ENCODE results near the gene RYR3.

Gene RYR3

DNA sequence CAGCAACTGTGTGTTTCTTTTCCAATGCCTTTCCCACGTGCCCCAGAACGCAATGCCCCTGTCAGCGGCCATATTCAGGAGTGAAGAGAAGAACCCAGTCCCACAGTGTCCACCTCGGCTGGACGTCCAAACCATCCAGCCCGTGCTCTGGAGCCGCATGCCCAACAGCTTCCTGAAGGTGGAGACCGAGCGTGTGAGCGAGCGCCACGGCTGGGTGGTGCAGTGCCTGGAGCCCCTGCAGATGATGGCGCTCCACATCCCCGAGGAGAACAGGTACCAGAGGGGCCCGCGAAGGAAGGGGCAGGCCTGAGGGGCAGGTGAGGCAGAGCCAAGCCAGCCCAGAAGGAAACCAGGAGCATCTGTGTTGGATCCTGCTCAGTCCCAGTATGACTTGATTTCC lies 349.4 kb downstream of the RYR3 start:
- H3K9ac ChIP-seq (ENCODE audit: low read length in 2 of 2) = no peak overlapping the region
- H3K27ac ChIP-seq (ENCODE audit: low read length) = no peak overlapping the region
- no peaks in the 10 kb centered on the region for H3K4me1 ChIP-seq (ENCODE audit: control insufficient read depth, insufficient read depth, low read length)
- no peaks in the 10 kb centered on the region for H3K9me3 ChIP-seq (ENCODE audit: control insufficient read depth in 2 of 2, low read length in 2 of 2)
- H3K4me3 ChIP-seq (ENCODE audit: low read length in 2 of 2) = no peak overlapping the region
- peaks cover 15 to 16% of the 10 kb centered on the region in 2 donors for H3K36me3 ChIP-seq (ENCODE audit: control insufficient read depth in 2 of 2, insufficient read depth in 2 of 2, low read length in 2 of 2)
- no peaks in the 10 kb centered on the region for H3K27me3 ChIP-seq (ENCODE audit: control insufficient read depth in 1 of 2, insufficient read depth in 2 of 2, low read length in 2 of 2)

DNA sequence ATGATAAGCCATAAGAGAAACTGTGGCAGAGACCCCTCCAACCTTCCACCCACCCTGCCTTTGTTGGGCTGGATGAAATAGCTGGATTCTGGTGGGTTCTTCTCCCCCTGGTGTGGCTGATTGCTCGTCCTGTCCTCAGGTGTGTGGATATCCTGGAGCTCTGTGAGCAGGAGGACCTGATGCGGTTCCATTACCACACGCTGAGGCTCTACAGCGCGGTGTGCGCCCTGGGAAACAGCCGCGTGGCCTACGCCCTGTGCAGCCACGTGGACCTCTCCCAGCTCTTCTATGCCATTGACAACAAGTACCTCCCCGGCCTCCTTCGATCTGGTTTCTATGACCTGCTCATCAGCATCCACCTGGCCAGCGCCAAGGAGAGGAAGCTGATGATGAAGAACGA lies 351.2 kb downstream of the RYR3 start:
- Histone ChIP-seq H3K9ac (ENCODE audit: low read length in 2 of 2) (no peak overlapping the region), H3K4me1 (ENCODE audit: control insufficient read depth, insufficient read depth, low read length) (no peaks in the 10 kb centered on the region), H3K4me3 (ENCODE audit: low read length in 2 of 2) (no peak overlapping the region), H3K27ac (ENCODE audit: low read length) (no peak overlapping the region), H3K36me3 (ENCODE audit: control insufficient read depth in 2 of 2, insufficient read depth in 2 of 2, low read length in 2 of 2) (peaks cover 16% of the 10 kb centered on the region in 2 donors), H3K9me3 (ENCODE audit: control insufficient read depth in 2 of 2, low read length in 2 of 2) (no peaks in the 10 kb centered on the region), H3K27me3 (ENCODE audit: control insufficient read depth in 1 of 2, insufficient read depth in 2 of 2, low read length in 2 of 2) (no peaks in the 10 kb centered on the region)

DNA sequence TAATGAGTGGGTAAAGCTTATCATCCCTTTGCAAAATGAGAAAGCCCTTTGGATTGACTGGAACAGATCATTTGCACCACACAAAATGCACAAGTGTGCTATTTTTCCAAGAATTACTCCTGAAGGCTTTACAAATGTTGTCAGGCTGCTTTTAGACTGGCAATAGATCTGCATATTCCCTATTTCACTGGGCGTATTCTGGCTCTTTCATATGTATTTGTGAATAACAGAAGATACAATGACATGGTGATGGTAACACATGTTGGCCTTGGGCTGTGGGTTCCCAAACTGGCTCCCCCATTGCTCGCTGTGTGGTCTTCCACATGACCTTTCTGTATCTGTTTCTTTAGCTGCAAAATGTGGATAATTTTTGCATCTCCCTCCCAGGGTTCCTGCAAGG lies 354.2 kb downstream of the RYR3 start:
- no peaks in the 10 kb centered on the region for H3K4me1 ChIP-seq (ENCODE audit: control insufficient read depth, insufficient read depth, low read length)
- no peak overlapping the region for H3K27ac ChIP-seq (ENCODE audit: low read length)
- no peak overlapping the region for H3K4me3 ChIP-seq (ENCODE audit: low read length in 2 of 2)
- H3K27me3 ChIP-seq (ENCODE audit: control insufficient read depth in 1 of 2, insufficient read depth in 2 of 2, low read length in 2 of 2) = no peaks in the 10 kb centered on the region
- H3K9me3 ChIP-seq (ENCODE audit: control insufficient read depth in 2 of 2, low read length in 2 of 2) = no peaks in the 10 kb centered on the region
- peaks cover 16 to 19% of the 10 kb centered on the region in 2 donors for H3K36me3 ChIP-seq (ENCODE audit: control insufficient read depth in 2 of 2, insufficient read depth in 2 of 2, low read length in 2 of 2)
- no peak overlapping the region for H3K9ac ChIP-seq (ENCODE audit: low read length in 2 of 2)

DNA sequence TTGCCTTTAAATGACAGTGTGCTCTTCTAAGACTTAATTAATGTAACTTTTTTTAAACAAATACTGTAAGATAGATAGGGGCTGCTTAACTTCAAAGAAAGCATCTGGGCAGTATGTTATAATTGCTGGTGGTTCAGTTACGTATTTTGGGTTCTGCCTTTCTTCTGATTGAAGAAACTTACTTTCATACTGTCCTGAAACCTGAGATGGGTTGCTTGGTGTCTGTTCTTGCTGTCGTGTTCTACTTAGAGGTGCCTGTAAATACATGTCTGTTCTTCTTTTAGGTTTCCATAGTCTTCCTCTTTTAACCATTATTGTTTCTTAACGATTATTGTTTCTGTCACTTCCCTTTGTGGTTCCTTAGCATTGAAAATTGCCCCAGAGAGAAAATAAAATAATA lies 359.8 kb downstream of the RYR3 start:
- Histone ChIP-seq H3K4me1 (ENCODE audit: control insufficient read depth, insufficient read depth, low read length) (no peaks in the 10 kb centered on the region), H3K9me3 (ENCODE audit: control insufficient read depth in 2 of 2, low read length in 2 of 2) (no peaks in the 10 kb centered on the region), H3K27me3 (ENCODE audit: control insufficient read depth in 1 of 2, insufficient read depth in 2 of 2, low read length in 2 of 2) (no peaks in the 10 kb centered on the region), H3K36me3 (ENCODE audit: control insufficient read depth in 2 of 2, insufficient read depth in 2 of 2, low read length in 2 of 2) (peaks cover 7% of the 10 kb centered on the region in 2 donors), H3K4me3 (ENCODE audit: low read length in 2 of 2) (no peak overlapping the region), H3K27ac (ENCODE audit: low read length) (no peak overlapping the region), H3K9ac (ENCODE audit: low read length in 2 of 2) (no peak overlapping the region)

DNA sequence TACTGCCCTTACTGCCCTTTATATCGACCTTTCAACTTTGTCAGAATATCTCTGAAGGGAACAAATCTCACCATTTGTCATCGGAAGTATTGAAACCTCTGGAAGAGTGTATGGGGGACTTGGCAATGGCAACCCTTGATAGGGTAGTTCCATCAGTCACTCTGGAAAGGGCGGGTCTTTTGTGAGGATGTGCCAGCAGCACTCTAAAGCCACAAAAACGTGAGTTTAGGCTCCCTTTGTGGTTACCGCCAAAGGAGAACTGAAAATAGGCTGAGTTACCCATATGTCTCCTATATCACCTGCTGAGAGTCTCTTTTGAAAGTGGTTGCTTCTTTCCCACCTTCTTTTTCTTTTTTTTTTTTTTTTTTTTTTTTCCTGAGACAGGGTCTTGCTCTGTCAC lies 360.7 kb downstream of the RYR3 start:
- Histone ChIP-seq H3K4me3 (ENCODE audit: low read length in 2 of 2) (no peak overlapping the region), H3K9me3 (ENCODE audit: control insufficient read depth in 2 of 2, low read length in 2 of 2) (no peaks in the 10 kb centered on the region), H3K27me3 (ENCODE audit: control insufficient read depth in 1 of 2, insufficient read depth in 2 of 2, low read length in 2 of 2) (no peaks in the 10 kb centered on the region)

DNA sequence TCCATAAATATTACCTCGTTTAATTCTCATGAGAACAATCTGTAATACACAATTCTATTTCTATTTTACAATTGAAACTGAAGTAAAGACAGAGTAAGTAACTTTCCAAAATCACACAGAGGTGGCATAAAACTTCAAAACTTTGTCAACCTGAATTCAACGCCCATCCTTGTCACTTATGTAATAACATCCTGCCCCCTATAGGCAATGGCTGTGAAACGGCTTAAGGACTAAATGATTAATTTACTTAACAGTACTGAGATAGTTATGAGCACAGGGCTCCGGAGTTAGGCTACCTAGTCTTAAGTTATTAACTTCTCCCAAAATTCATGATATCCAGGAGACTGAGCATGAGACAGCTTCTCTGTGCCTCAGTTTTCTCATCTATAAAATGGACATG lies 364.5 kb downstream of the RYR3 start:
- Histone ChIP-seq H3K9ac (ENCODE audit: low read length in 2 of 2) (no peak overlapping the region), H3K4me1 (ENCODE audit: control insufficient read depth, insufficient read depth, low read length) (no peaks in the 10 kb centered on the region), H3K4me3 (ENCODE audit: low read length in 2 of 2) (no peak overlapping the region), H3K27me3 (ENCODE audit: control insufficient read depth in 1 of 2, insufficient read depth in 2 of 2, low read length in 2 of 2) (no peaks in the 10 kb centered on the region), H3K27ac (ENCODE audit: low read length) (no peak overlapping the region), H3K9me3 (ENCODE audit: control insufficient read depth in 2 of 2, low read length in 2 of 2) (no peaks in the 10 kb centered on the region), H3K36me3 (ENCODE audit: control insufficient read depth in 2 of 2, insufficient read depth in 2 of 2, low read length in 2 of 2) (peaks cover 4 to 7% of the 10 kb centered on the region in 2 donors)

More for the DNA sequence above, 360.7 kb downstream of the RYR3 start:
- Histone ChIP-seq H3K27ac (ENCODE audit: low read length) (no peak overlapping the region), H3K9ac (ENCODE audit: low read length in 2 of 2) (no peak overlapping the region), H3K4me1 (ENCODE audit: control insufficient read depth, insufficient read depth, low read length) (no peaks in the 10 kb centered on the region), H3K36me3 (ENCODE audit: control insufficient read depth in 2 of 2, insufficient read depth in 2 of 2, low read length in 2 of 2) (peaks cover 7% of the 10 kb centered on the region in 2 donors)

DNA sequence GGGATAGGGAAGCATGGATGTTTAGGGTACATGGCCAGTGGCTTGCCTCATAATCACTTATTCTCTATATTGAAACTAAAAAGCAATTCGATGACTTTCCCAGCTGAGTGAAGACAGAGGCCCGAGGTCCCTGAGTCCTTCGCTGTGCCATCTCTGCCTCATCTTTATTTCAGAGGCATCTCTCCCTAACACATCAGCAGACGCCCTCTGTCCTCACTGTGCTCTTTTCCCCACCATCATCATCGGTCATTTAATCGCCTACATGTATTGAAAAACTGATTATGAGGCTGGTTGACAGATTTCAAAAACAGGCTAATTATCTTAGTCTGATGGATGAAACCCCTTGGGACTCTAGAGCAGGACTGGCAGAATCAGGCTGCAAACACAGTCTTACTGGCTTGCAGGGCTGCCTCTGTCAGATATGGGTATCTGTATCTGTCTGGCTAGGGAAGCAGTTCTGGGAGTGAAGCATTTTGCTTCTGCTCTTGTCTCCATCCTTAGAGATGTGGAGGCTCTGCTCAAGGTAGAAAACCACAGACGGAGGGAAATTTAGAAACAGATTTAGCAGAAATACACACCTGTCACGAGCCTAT lies 366.6 kb downstream of the RYR3 start:
- Histone ChIP-seq H3K27me3 (ENCODE audit: control insufficient read depth in 1 of 2, insufficient read depth in 2 of 2, low read length in 2 of 2) (no peaks in the 10 kb centered on the region), H3K27ac (ENCODE audit: low read length) (no peak overlapping the region), H3K36me3 (ENCODE audit: control insufficient read depth in 2 of 2, insufficient read depth in 2 of 2, low read length in 2 of 2) (peaks cover 4 to 13% of the 10 kb centered on the region in 2 donors), H3K4me1 (ENCODE audit: control insufficient read depth, insufficient read depth, low read length) (no peaks in the 10 kb centered on the region), H3K9ac (ENCODE audit: low read length in 2 of 2) (no peak overlapping the region), H3K9me3 (ENCODE audit: control insufficient read depth in 2 of 2, low read length in 2 of 2) (no peaks in the 10 kb centered on the region), H3K4me3 (ENCODE audit: low read length in 2 of 2) (no peak overlapping the region)

DNA sequence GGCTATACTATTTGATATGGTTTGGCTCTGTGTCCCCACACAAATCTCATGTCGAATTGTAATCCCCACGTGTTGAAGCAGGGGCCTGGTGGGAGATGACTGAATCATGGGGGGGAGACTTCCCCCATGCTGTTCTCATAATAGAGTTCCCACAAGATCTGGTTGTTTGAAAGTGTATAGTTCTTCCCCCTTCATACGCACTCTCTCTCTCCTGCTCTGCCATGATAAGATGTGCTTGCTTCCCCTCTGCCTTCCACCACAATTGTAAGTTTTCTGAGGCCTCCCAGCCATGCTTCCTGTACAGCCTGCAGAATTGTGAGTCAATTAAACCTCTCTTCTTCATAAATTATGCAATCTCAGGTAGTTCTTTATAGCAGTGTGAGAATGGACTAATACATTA lies 367.4 kb downstream of the RYR3 start:
- H3K9me3 ChIP-seq (ENCODE audit: control insufficient read depth in 2 of 2, low read length in 2 of 2) = no peaks in the 10 kb centered on the region
- H3K4me3 ChIP-seq (ENCODE audit: low read length in 2 of 2) = no peak overlapping the region
- no peak overlapping the region for H3K9ac ChIP-seq (ENCODE audit: low read length in 2 of 2)
- peaks cover 2 to 13% of the 10 kb centered on the region in 2 donors for H3K36me3 ChIP-seq (ENCODE audit: control insufficient read depth in 2 of 2, insufficient read depth in 2 of 2, low read length in 2 of 2)
- no peaks in the 10 kb centered on the region for H3K27me3 ChIP-seq (ENCODE audit: control insufficient read depth in 1 of 2, insufficient read depth in 2 of 2, low read length in 2 of 2)
- H3K4me1 ChIP-seq (ENCODE audit: control insufficient read depth, insufficient read depth, low read length) = no peaks in the 10 kb centered on the region
- no peak overlapping the region for H3K27ac ChIP-seq (ENCODE audit: low read length)

DNA sequence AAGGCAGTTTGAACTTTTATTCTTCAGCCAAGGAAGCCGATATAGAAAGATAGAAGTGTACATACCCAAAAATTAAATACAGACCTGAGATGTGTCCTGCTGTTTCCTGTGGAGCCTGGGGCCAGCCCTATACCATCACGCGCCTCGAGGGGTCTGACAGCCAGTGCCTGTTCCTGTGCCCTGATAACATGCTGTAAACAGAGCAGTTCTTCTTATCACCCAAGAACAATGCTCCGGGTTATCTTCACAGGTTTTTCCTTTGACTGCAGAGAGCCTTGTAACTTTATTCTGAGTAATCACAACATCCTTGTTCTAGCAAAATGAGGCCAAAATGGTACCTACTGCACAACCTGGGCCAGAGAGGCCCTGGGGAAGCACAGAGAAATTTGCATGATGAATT lies 367.8 kb downstream of the RYR3 start:
- Histone ChIP-seq H3K4me3 (ENCODE audit: low read length in 2 of 2) (no peak overlapping the region), H3K4me1 (ENCODE audit: control insufficient read depth, insufficient read depth, low read length) (no peaks in the 10 kb centered on the region), H3K27ac (ENCODE audit: low read length) (no peak overlapping the region), H3K9me3 (ENCODE audit: control insufficient read depth in 2 of 2, low read length in 2 of 2) (no peaks in the 10 kb centered on the region), H3K36me3 (ENCODE audit: control insufficient read depth in 2 of 2, insufficient read depth in 2 of 2, low read length in 2 of 2) (peaks cover 1 to 13% of the 10 kb centered on the region in 2 donors), H3K9ac (ENCODE audit: low read length in 2 of 2) (no peak overlapping the region), H3K27me3 (ENCODE audit: control insufficient read depth in 1 of 2, insufficient read depth in 2 of 2, low read length in 2 of 2) (no peaks in the 10 kb centered on the region)

DNA sequence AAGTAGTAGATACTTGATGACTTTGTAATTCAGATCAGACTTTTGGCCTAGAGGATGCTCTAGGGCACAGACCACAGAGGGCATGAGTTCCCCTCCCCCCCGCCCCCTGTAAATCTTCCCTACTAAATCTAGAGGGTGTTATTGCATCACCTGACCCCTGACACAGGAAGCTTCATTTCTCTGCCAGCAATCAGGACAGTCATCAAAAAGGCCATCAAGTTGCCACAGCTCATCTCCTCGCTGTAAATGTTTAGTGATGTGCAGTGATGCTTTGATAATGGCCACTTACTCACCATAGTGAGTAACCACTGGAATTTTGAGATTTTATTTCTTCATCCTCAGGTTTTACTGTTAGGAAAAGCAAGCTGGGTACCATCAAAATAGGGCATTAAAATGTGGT lies 368.3 kb downstream of the RYR3 start:
- Histone ChIP-seq H3K9ac (ENCODE audit: low read length in 2 of 2) (no peak overlapping the region), H3K9me3 (ENCODE audit: control insufficient read depth in 2 of 2, low read length in 2 of 2) (no peaks in the 10 kb centered on the region), H3K36me3 (ENCODE audit: control insufficient read depth in 2 of 2, insufficient read depth in 2 of 2, low read length in 2 of 2) (peaks cover 0 to 10% of the 10 kb centered on the region in 2 donors), H3K4me3 (ENCODE audit: low read length in 2 of 2) (no peak overlapping the region), H3K27ac (ENCODE audit: low read length) (no peak overlapping the region), H3K4me1 (ENCODE audit: control insufficient read depth, insufficient read depth, low read length) (no peaks in the 10 kb centered on the region), H3K27me3 (ENCODE audit: control insufficient read depth in 1 of 2, insufficient read depth in 2 of 2, low read length in 2 of 2) (no peaks in the 10 kb centered on the region)

DNA sequence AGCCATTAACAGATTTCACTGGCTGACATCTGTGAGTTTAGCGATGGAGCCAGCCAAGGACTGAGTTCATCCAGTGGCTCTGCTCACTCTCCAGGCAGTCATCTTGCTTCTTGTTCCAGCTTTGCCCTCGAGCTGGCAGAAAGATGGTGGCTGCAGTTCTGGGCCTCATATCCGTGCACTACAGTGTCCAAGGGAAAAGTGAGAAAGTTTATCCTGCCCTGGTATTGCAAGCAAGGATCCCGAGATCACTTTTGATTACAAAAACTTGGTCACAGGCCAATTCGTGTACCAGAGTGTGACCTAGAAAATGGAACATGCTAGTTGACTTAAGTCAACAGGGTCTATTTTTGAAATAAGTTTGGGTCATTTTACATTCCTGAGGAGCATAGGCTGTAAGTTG lies 369.6 kb downstream of the RYR3 start:
- no peak overlapping the region for H3K4me3 ChIP-seq (ENCODE audit: low read length in 2 of 2)
- H3K27ac ChIP-seq (ENCODE audit: low read length) = no peak overlapping the region
- no peaks in the 10 kb centered on the region for H3K27me3 ChIP-seq (ENCODE audit: control insufficient read depth in 1 of 2, insufficient read depth in 2 of 2, low read length in 2 of 2)
- no peaks in the 10 kb centered on the region for H3K4me1 ChIP-seq (ENCODE audit: control insufficient read depth, insufficient read depth, low read length)
- peaks cover 0 to 9% of the 10 kb centered on the region in 2 donors for H3K36me3 ChIP-seq (ENCODE audit: control insufficient read depth in 2 of 2, insufficient read depth in 2 of 2, low read length in 2 of 2)
- no peaks in the 10 kb centered on the region for H3K9me3 ChIP-seq (ENCODE audit: control insufficient read depth in 2 of 2, low read length in 2 of 2)
- H3K9ac ChIP-seq (ENCODE audit: low read length in 2 of 2) = no peak overlapping the region

Data from stomach smooth muscle (tissue), 2 donors.